Heart left ventricle (tissue), 13 donors: ENCODE measurements around the gene FBXO33.

Experiments used
- POLR2A ChIP-seq, 2 donors: fragments of 450-650 bp; IDR thresholded peaks; one replicate each; pipeline ENCODE4 v1.6.1; 2017; ENCODE audit warnings: antibody characterized with exemption in 2 of 2, mild to moderate bottlenecking in 2 of 2, moderate library complexity in 2 of 2
- TF ChIP-seq, protein P1 (sequence below), 12 donors: fragments of 200-600 bp; sonication (generic) in 4 of 12; IDR thresholded peaks; one replicate each; pipeline versions ENCODE4 v1.5.0 to v1.8.0; 2018 to 2022; ENCODE audit warnings: antibody characterized with exemption in 12 of 12, mild to moderate bottlenecking in 5 of 12
- donor health status: ischemic (EF 13 %, LVEDD 7.1; RV severe dilation, severe dysfunction).
- donor health status: DM: no; HTN: yes; CAD: no.
- donor health status: DM: no; HTN: no; CAD: no.
- donor health status: ischemic (EF 25% LVEDD 6.9; RV normal size, moderate dysfunction).
- donor health status: ischemic (EF 25% LVEDD 5.7; RV mildly dilated, moderate dysfunction).
- donor health status: ischemic (EF 35%, LVEDD 5.7; RV mildly dilated, moderate dysfunction).
- donor health status: nonischemic (EF 11% LVEDD 7.7; RV severe dilation, severe dysfunction).
- donor health status: DM: yes; HTN: yes; CAD: no.
- donor health status: PGD.
- donor health status: ischemic (EF 29% LVEDD 5.4; RV normal size, mild dysfunction).
- donor health status: nonischemic (EF 23%, LVEDD 6.1; RV moderate dilation, normal function).

DNA sequence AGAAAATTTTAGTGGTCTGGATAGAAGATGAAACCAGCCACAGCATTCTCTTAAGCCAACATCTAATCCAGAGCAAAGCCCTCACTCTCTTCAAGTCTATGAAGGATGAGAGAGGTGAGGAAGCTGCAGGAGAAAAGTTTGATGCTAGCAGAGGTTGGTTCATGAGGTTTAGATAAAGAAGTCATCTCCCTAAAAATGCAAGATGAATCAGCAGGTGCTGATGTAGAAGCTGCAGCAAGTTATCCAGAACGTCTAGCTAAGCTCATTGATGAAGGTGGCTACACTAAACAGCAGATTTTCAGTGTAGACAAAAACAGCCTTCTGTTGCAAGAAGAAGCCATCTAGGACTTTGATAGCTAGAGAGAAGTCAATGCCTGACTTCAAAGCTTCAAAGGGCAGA is 48.5 kb downstream of the FBXO33 start:
- TF ChIP-seq, protein P1, sequence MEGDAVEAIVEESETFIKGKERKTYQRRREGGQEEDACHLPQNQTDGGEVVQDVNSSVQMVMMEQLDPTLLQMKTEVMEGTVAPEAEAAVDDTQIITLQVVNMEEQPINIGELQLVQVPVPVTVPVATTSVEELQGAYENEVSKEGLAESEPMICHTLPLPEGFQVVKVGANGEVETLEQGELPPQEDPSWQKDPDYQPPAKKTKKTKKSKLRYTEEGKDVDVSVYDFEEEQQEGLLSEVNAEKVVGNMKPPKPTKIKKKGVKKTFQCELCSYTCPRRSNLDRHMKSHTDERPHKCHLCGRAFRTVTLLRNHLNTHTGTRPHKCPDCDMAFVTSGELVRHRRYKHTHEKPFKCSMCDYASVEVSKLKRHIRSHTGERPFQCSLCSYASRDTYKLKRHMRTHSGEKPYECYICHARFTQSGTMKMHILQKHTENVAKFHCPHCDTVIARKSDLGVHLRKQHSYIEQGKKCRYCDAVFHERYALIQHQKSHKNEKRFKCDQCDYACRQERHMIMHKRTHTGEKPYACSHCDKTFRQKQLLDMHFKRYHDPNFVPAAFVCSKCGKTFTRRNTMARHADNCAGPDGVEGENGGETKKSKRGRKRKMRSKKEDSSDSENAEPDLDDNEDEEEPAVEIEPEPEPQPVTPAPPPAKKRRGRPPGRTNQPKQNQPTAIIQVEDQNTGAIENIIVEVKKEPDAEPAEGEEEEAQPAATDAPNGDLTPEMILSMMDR (IDR thresholded peaks at IDR 0.05) = no peak
- no peak for TF ChIP-seq POLR2A (IDR thresholded peaks at IDR 0.05)
